Left lung (tissue), 10 donors: ENCODE results near the gene VSTM4. TPM values are rescaled to one million over a fixed set of nuclear protein-coding genes. Genes with fewer than 3 reads are reported as not detected.

ENCODE experiments used
- ATAC-seq: fragments of 200-7000 bp; cut with Tn5 transposase; one replicate; pipeline ENCODE4 v1.9.1; 2020; ENCODE audit warnings: moderate library complexity
- DNase-seq, 4 donors: peaks; one replicate each; pipeline ENCODE4 v3.0.0-alpha.2; 2013 to 2020
- H3K27ac ChIP-seq, 2 donors: fragments of 200-600 bp; sonication (generic) in 1 of 2; one replicate each; pipeline versions ENCODE4 v1.5.0 to v1.8.0; 2020 to 2021
- H3K27me3 ChIP-seq, 2 donors: fragments of 200-600 bp; sonication (generic) in 1 of 2; one replicate each; pipeline versions ENCODE4 v1.5.0 to v1.8.0; 2020 to 2021
- H3K36me3 ChIP-seq, 2 donors: fragments of 200-600 bp; sonication (generic) in 1 of 2; one replicate each; pipeline versions ENCODE4 v1.5.0 to v1.8.0; 2020 to 2021
- H3K4me1 ChIP-seq, 2 donors: fragments of 200-600 bp; one replicate each; pipeline ENCODE4 v1.8.0; 2021
- H3K4me3 ChIP-seq, 2 donors: fragments of 200-600 bp; sonication (generic) in 1 of 2; one replicate each; pipeline versions ENCODE4 v1.5.0 to v1.8.0; 2020 to 2021; ENCODE audit warnings: mild to moderate bottlenecking in 1 of 2
- H3K9me3 ChIP-seq, 2 donors: fragments of 200-600 bp; sonication (generic) in 1 of 2; one replicate each; pipeline versions ENCODE4 v1.5.0 to v1.8.0; 2020 to 2021
- CTCF ChIP-seq, 2 donors: fragments of 200-600 bp; sonication (generic) in 1 of 2; IDR thresholded peaks; one replicate each; pipeline versions ENCODE4 v1.5.0 to v1.8.0; 2021; ENCODE audit warnings: antibody characterized with exemption in 2 of 2
- intact Hi-C, 2 donors: fragments of 100-400 bp; cut with DNase I; formaldehyde crosslinking; loops; one replicate each; pipeline versions ENCODE4 v1.11.2 to v1.14.2; 2022
- polyA plus RNA-seq, 6 donors: library from polyadenylated mRNA; unstranded; fragments of 120-200 nt; gene quantifications; one replicate each; pipeline ENCODE4 v1.2.1, GENCODE V29; 2013; ENCODE audit not compliant: insufficient read length in 6 of 6
- total RNA-seq, 2 donors: library from RNA; stranded (reverse); fragmentation: NEBNext Ultra II Directional; extraction: Animal tissue kit (Norgen Biotek cat#: 25700); gene quantifications; one replicate each; pipeline ENCODE4 v1.2.1, GENCODE V29; 2021
- donor health status: DM: no; HTN: yes; CAD: no.
- donor health status: DM: no; HTN: no; CAD: no.

VSTM4 gene
- total and polyA plus RNA-seq, 8 donors = 11.0 to 36.9 (median 30.8) TPM

- H3K9me3 ChIP-seq = no peaks in the 10 kb centered on the region
- H3K4me3 ChIP-seq = no peak overlapping the region
- no peaks in the 10 kb centered on the region for H3K27me3 ChIP-seq
- TF ChIP-seq CTCF (IDR thresholded peaks at IDR 0.05) = no peak
- DNase-seq = no peak
- H3K36me3 ChIP-seq = no peaks in the 10 kb centered on the region
- ATAC-seq = no peak
- intact Hi-C loops = no loop called here
- H3K27ac ChIP-seq = no peak overlapping the region
- no peaks in the 10 kb centered on the region for H3K4me1 ChIP-seq
These were observed 17.0 kb upstream of the VSTM4 start for GRCh38 chr10:49132362-49132737.

- H3K36me3 ChIP-seq = no peaks in the 10 kb centered on the region
- peak; percentile 36 for ATAC-seq
- no peaks in the 10 kb centered on the region for H3K4me1 ChIP-seq
- peak in 2 of 4 donors; percentile 56 to 75 for DNase-seq
- no peak overlapping the region for H3K4me3 ChIP-seq
- no peaks in the 10 kb centered on the region for H3K27me3 ChIP-seq
- no peaks in the 10 kb centered on the region for H3K9me3 ChIP-seq
- H3K27ac ChIP-seq = no peak overlapping the region
- intact Hi-C loops = no loop called here
- no peak for TF ChIP-seq CTCF (IDR thresholded peaks at IDR 0.05)
These were observed 16.4 kb upstream of the VSTM4 start for GRCh38 chr10:49131507-49132361.

- intact Hi-C loops = no loop called here
These were observed 14.1 kb upstream of the VSTM4 start for GRCh38 chr10:49129376-49129775.

GRCh38 chr10:49128854-49129253 lies 13.5 kb upstream of the VSTM4 start:
- no peak overlapping the region for H3K27ac ChIP-seq
- no peaks in the 10 kb centered on the region for H3K9me3 ChIP-seq
- H3K27me3 ChIP-seq = no peaks in the 10 kb centered on the region
- TF ChIP-seq CTCF (IDR thresholded peaks at IDR 0.05) = no peak
- no peaks in the 10 kb centered on the region for H3K36me3 ChIP-seq
- no peak overlapping the region for H3K4me3 ChIP-seq
- DNase-seq (no peak), ATAC-seq (no peak)
- intact Hi-C loops = no loop called here
- H3K4me1 ChIP-seq = no peaks in the 10 kb centered on the region

More at GRCh38 chr10:49129376-49129775, 14.1 kb upstream of the VSTM4 start:
- no peaks in the 10 kb centered on the region for H3K9me3 ChIP-seq
- H3K36me3 ChIP-seq = no peaks in the 10 kb centered on the region
- no peaks in the 10 kb centered on the region for H3K27me3 ChIP-seq
- no peak for TF ChIP-seq CTCF (IDR thresholded peaks at IDR 0.05)
- H3K4me3 ChIP-seq = no peak overlapping the region
- DNase-seq = no peak
- H3K27ac ChIP-seq = no peak overlapping the region
- no peaks in the 10 kb centered on the region for H3K4me1 ChIP-seq
- no peak for ATAC-seq

- Histone ChIP-seq H3K27me3 (no peaks in the 10 kb centered on the region), H3K4me1 (no peaks in the 10 kb centered on the region), H3K36me3 (no peaks in the 10 kb centered on the region), H3K9me3 (no peaks in the 10 kb centered on the region), H3K4me3 (no peak overlapping the region), H3K27ac (no peak overlapping the region)
- ATAC-seq = no peak
- DNase-seq = no peak
- TF ChIP-seq CTCF (IDR thresholded peaks at IDR 0.05) = no peak
- intact Hi-C loops = no loop called here
These were observed 8.9 kb upstream of the VSTM4 start for GRCh38 chr10:49123981-49124950.
